ENCODE results near the gene TNFRSF4. TPM values are rescaled to one million over a fixed set of nuclear protein-coding genes. Genes with fewer than 3 reads are reported as not detected.

Gene TNFRSF4
- total RNA-seq, 2 donors from 2014 or later, result 1.2 to 1.6 TPM

GRCh38 chr1:1165900-1166421, 48.0 kb downstream of the TNFRSF4 start:
- DNase-seq (no peak), ATAC-seq (no peak)
- intact Hi-C loops (cut with DNase I), result no loop called here

- no peak for ATAC-seq
- DNase-seq, result no peak
- intact Hi-C loops (cut with DNase I), result no loop called here
Observed at GRCh38 chr1:1165485-1165884, 48.5 kb downstream of the TNFRSF4 start.

DNA sequence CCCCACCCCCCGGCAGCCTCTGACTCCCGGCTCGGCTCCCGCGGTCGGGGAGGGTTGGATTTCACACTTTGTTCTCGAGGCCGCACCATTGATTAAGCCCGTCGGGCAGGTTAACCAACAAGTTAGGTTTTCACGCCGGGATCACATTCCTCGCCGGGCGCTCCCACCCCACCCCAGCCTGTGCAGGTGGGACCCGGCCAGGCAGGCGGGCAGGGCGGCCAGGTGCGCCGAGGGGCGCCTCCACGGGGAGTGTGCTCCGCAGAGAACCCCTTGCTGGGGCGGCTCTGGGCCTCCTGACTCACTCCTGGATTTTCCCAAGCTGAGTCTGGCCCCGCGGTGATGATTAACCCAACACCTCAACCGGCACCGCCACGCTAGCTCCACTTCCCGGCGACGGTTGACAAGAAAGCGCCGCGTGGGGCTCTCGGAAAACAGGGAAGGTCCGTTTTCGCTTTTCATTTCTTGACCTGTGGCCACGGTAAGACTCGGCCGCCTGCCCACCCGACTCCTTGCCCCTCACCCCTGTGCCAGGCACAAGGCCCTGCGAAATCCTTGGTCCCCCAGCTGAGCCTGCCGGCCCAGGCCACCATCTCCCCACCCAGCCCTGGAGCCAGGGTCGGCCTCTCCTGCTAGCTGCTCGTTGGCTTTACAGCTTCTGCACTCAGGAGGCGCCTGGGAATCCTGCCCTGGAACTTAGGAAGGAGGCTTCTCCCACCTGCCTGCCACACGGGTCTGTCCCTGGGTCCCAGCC, 49.1 kb downstream of the TNFRSF4 start:
- DNase-seq (no peak), ATAC-seq (no peak)
- intact Hi-C loops (cut with DNase I), result no loop called here

GRCh38 chr1:1164361-1164700, 49.6 kb downstream of the TNFRSF4 start:
- intact Hi-C loops (cut with DNase I), result no loop called here
- DNase-seq, result no peak
- ATAC-seq, result no peak

DNA sequence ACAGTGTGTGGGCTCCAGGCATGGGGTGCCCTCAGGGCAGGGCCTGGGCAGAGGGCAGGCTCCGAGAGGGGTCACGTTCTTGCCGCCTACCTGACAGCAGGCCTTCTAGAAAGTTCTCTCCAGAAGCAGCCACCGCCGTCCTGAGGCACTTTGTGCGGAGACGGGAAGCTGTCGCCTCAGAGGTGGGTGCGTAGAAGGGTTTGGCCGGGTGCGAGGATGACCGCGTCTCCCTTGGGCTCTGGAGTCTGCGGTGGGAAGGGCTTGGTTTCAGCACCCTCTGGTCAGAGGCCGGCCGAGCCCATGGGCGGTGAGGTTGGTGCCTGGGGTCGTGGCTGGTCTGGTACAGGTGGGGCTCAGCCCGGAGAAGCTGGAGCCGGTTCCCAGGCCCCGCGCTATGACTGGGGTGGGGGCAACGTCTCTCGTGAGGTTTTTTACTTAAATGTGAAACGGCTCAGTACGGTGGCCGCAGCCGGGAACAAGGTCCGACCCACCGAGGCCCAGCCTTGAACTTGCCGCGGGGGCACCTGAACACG, 50.3 kb downstream of the TNFRSF4 start:
- intact Hi-C loops (cut with DNase I), result no loop called here
- DNase-seq (no peak), ATAC-seq (no peak)

GRCh38 chr1:1162597-1163537, 51.1 kb downstream of the TNFRSF4 start:
- ATAC-seq (no peak), DNase-seq (no peak)
- intact Hi-C loops (cut with DNase I), result no loop called here

DNA sequence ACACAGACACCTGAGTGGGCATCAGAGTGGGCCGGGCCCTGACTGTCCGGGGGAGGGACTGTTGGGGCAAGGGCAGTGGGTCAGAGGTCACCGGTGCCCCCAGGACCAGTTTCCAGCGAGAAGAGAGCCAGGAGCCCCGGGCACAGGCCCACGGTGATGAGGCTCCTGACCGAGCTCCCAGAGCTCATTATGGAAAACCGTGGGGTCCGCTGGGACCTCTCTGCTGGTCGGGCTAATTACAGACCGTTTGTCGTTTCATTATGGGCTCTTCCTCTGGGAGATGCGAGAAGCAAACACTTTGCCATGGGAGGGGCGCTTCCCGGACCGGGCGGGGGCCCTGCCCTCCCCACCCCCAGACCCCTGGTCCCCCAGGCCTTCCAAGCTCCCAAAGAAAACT, 52.3 kb downstream of the TNFRSF4 start:
- ATAC-seq (no peak), DNase-seq (no peak)
- intact Hi-C loops (cut with DNase I), result no loop called here

Small RNA genes within 50 kb of the gene (microRNA-seq; reads per million reads assigned to microRNA genes)
- gene MIR200A, result 5.0 to 10.6 reads per million in 2 donors
- gene MIR200B, result 22.6 to 38.9 reads per million in 2 donors
- gene MIR429, result 4.6 to 9.5 reads per million in 2 donors

Other genes with a start within 250 kb of the TNFRSF4 start
- gene PLEKHN1, start 247.7 kb downstream of the TNFRSF4 start, total RNA-seq, result under 1 TPM; 0.38 to 0.50 TPM
- 10 to 100 TPM; 78.9 to 85.5 TPM for gene PERM1, start 232.1 kb downstream of the TNFRSF4 start, total RNA-seq
- 10 to 100 TPM; 42.1 to 68.3 TPM for gene HES4, start 214.1 kb downstream of the TNFRSF4 start, total RNA-seq
- gene ISG15, start 200.7 kb downstream of the TNFRSF4 start, total RNA-seq, result 10 to 100 TPM; 13.4 to 42.3 TPM
- 10 to 100 TPM; 14.8 to 25.7 TPM for gene AGRN, start 194.0 kb downstream of the TNFRSF4 start, total RNA-seq
- gene RNF223, start 139.8 kb downstream of the TNFRSF4 start, total RNA-seq, result not detected
- 1 to 10 TPM; 5.3 to 6.1 TPM for gene C1orf159, start 98.1 kb downstream of the TNFRSF4 start, total RNA-seq
- not detected for gene TTLL10, start 40.3 kb downstream of the TNFRSF4 start, total RNA-seq
- gene TNFRSF18, start 7.6 kb downstream of the TNFRSF4 start, total RNA-seq, result under 1 TPM in 1 of 2 donors, not detected in 1; 0.44 TPM
- gene SDF4, start 17.8 kb upstream of the TNFRSF4 start, total RNA-seq, result 100 to 1,000 TPM; 132 to 173 TPM
- gene B3GALT6, start 18.1 kb upstream of the TNFRSF4 start, total RNA-seq, result 10 to 100 TPM; 11.3 to 16.0 TPM
- gene C1QTNF12, start 32.6 kb upstream of the TNFRSF4 start, total RNA-seq, result 1 to 10 TPM in 1 of 2 donors, not detected in 1; 1.5 TPM
- 10 to 100 TPM; 35.9 to 41.5 TPM for gene UBE2J2, start 59.7 kb upstream of the TNFRSF4 start, total RNA-seq
- 1 to 10 TPM; 3.5 to 4.1 TPM for gene SCNN1D, start 66.3 kb upstream of the TNFRSF4 start, total RNA-seq
- gene ACAP3, start 93.8 kb upstream of the TNFRSF4 start, total RNA-seq, result 10 to 100 TPM; 36.2 to 46.7 TPM
- gene PUSL1, start 94.4 kb upstream of the TNFRSF4 start, total RNA-seq, result 10 to 100 TPM; 11.4 to 12.2 TPM
- gene INTS11, start 110.5 kb upstream of the TNFRSF4 start, total RNA-seq, result 10 to 100 TPM; 48.5 to 60.0 TPM
- gene CPTP, start 110.6 kb upstream of the TNFRSF4 start, total RNA-seq, result 10 to 100 TPM; 31.8 to 32.5 TPM
- under 1 TPM; 0.44 to 0.65 TPM for gene TAS1R3, start 117.1 kb upstream of the TNFRSF4 start, total RNA-seq
- gene DVL1, start 135.3 kb upstream of the TNFRSF4 start, total RNA-seq, result 10 to 100 TPM; 63.5 to 69.2 TPM
- gene MXRA8, start 144.4 kb upstream of the TNFRSF4 start, total RNA-seq, result 10 to 100 TPM; 38.3 to 44.3 TPM
- gene AURKAIP1, start 161.1 kb upstream of the TNFRSF4 start, total RNA-seq, result 100 to 1,000 TPM; 184 to 199 TPM
- gene CCNL2, start 185.2 kb upstream of the TNFRSF4 start, total RNA-seq, result 10 to 100 TPM; 56.0 to 89.0 TPM
- 100 to 1,000 TPM; 112 to 134 TPM for gene MRPL20, start 193.1 kb upstream of the TNFRSF4 start, total RNA-seq
- gene ANKRD65, start 207.1 kb upstream of the TNFRSF4 start, total RNA-seq, result 1 to 10 TPM; 2.2 to 3.0 TPM
- 10 to 100 TPM; 24.9 to 66.4 TPM for gene VWA1, start 221.5 kb upstream of the TNFRSF4 start, total RNA-seq
- 1 to 10 TPM; 1.7 to 2.4 TPM for gene ATAD3C, start 235.5 kb upstream of the TNFRSF4 start, total RNA-seq

All from left cardiac atrium (tissue), 4 donors.